Coronary artery (tissue), 2 donors: ENCODE data around the gene BTNL2.

ENCODE experiments used
- DNase-seq: peaks from one replicate; pipeline ENCODE4 v3.0.0-alpha.2; 2017; ENCODE audit warnings: low spot score
- H3K27ac ChIP-seq, 2 donors: fragments of 200-600 bp; sonication (generic); one replicate each; pipeline ENCODE4 v1.5.1; 2016 to 2019
- H3K4me3 ChIP-seq: fragments of 200-600 bp; sonication (generic); 2 replicates; pipeline ENCODE4 v1.5.1; 2016; ENCODE audit warnings: mild to moderate bottlenecking, moderate library complexity
- TF ChIP-seq, protein P1 (sequence below): fragments of 200-600 bp; sonication (generic); IDR thresholded peaks from one replicate; pipeline ENCODE4 v1.5.1; 2019; ENCODE audit warnings: antibody characterized with exemption

Gene BTNL2

DNA sequence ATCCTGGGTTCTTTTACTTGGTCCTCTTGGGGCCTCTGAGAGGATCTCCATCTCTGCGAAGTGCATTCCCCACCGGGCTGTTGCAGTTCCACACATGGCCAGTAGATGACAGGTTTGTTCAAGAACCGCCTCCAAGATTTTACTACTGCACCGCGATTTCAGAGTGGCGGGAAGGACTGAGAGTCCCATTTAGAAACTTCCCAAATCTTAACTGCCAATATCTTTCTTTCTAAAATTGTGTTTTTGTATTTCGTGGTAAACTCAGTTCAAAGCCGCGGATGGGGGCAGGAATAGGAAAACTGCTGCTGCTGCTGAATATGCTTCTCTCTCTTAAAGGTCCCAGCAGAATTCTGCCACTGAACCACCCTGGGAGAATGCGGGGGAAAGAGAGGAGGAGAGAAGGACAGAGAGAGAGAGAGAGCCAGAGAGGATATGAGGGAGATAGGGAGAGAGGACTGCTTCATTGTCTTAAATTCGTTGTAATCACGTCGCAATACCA, 8.6 kb upstream of the BTNL2 start:
- Histone ChIP-seq H3K4me3 (peak overlapping the region; percentile 22), H3K27ac (no peak overlapping the region)
- peak; percentile 81 for DNase-seq
- TF ChIP-seq, protein P1, sequence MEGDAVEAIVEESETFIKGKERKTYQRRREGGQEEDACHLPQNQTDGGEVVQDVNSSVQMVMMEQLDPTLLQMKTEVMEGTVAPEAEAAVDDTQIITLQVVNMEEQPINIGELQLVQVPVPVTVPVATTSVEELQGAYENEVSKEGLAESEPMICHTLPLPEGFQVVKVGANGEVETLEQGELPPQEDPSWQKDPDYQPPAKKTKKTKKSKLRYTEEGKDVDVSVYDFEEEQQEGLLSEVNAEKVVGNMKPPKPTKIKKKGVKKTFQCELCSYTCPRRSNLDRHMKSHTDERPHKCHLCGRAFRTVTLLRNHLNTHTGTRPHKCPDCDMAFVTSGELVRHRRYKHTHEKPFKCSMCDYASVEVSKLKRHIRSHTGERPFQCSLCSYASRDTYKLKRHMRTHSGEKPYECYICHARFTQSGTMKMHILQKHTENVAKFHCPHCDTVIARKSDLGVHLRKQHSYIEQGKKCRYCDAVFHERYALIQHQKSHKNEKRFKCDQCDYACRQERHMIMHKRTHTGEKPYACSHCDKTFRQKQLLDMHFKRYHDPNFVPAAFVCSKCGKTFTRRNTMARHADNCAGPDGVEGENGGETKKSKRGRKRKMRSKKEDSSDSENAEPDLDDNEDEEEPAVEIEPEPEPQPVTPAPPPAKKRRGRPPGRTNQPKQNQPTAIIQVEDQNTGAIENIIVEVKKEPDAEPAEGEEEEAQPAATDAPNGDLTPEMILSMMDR, result peak; percentile 96

DNA sequence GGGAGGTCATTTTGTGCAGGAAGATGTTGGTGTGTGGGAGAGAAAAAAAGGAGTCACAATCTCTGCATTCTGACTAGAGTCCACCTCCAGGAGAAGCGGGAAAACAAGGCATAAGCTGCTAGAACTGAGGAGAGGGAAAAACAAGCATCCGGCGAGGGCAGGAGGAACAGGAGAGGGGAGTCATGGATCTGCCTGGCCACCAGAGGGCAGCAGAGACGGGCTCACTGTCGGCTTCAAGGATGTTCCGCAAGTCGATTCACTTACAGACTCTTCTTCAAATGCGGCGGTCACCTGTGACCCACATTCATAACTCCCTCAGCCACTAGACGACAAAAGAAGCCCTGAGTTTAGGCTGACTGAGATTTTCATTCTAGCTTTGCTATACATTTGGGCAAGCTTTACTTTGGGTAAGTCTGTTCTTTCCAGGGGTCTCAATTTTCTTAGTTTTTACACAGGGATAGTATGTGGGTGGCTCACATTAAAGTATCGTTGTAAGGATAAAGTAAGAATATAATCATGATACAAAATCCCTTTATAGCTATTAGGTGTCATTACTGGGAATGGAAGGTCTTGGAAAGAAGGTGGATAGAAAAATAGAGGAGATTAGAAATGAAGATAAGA, 6.6 kb upstream of the BTNL2 start:
- no peak overlapping the region for H3K27ac ChIP-seq
- no peak overlapping the region for H3K4me3 ChIP-seq
- TF ChIP-seq, protein P1, result peak; percentile 90
- peak; percentile 81 for DNase-seq

DNA sequence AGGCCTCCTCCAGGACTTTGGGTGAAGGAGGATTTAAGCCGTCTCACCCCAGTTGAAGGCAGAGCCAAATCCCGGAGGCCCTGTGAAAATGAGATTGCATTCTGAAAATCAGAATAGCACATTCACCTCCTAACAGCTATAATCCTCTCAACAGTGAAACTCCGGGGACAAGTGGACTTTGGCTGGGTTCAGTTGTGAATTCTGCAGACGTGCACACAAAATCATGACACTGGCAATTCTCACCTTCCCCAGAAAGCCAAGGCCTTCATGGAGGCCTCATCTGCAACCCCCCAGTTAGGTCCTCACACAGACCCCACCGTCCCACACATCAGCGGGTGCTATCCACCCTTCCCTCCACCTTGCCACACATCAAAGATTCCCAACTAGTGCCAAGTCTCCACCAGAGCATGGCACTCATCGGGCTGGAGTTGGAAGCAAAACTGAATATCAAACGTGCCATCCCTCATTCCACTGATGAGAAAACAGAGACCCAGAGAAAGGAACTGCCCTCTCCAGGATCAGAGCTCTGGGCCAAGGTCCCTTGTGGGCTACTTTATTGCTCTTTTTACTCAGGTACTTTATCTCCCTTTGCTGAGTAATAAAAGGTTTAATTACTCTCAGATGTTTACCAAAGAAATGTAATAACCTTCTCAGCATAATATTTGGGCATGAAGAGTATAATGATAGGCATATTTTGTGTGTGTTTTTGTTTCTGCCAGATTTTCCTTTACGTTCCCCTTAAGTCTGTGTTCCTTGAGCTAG, 4.8 kb upstream of the BTNL2 start:
- H3K4me3 ChIP-seq, result no peak overlapping the region
- TF ChIP-seq, protein P1, result no peak
- no peak overlapping the region for H3K27ac ChIP-seq
- DNase-seq, result no peak

DNA sequence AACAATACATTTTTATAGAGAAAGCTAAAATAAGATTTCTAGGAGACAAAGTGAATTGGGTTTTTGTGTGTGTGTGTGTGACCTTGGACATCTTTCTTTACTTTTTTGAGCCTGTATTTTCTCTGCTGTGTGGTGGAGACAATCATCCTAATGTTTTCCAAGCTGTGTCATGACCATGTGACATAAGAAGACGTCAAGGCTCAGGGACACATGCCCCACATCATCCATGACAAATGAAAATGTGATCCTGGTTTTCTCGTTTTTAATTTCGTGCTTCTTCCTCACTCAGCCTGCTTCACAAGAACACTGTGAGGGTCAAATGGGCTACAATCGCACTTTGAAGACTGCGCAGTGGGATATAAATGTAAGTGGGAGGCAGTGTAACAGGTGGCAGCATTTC, 3.9 kb upstream of the BTNL2 start:
- no peak for DNase-seq
- H3K4me3 ChIP-seq, result no peak overlapping the region
- TF ChIP-seq, protein P1, result no peak
- no peak overlapping the region for H3K27ac ChIP-seq

DNA sequence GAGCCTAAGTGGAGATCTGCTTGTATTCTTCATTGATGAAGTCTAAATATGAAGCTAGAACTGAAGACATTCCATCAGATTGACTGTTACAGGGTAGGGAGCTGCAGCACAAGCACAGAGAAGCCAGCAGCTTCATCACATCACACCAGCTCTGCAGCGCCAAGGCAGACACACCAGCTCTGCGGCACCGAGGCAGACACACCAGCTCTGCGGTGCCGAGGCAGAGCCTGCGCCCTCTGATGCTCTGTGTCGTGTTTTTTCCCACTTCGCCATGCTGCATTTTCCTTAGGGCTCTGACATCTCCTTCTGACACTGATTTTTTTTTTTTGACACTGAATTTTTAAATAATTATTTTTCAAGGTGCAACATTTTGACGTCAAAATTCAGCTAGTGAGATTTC, 784 bp downstream of the BTNL2 start:
- TF ChIP-seq, protein P1, result no peak
- DNase-seq, result no peak
- no peak overlapping the region for H3K4me3 ChIP-seq
- no peak overlapping the region for H3K27ac ChIP-seq

DNA sequence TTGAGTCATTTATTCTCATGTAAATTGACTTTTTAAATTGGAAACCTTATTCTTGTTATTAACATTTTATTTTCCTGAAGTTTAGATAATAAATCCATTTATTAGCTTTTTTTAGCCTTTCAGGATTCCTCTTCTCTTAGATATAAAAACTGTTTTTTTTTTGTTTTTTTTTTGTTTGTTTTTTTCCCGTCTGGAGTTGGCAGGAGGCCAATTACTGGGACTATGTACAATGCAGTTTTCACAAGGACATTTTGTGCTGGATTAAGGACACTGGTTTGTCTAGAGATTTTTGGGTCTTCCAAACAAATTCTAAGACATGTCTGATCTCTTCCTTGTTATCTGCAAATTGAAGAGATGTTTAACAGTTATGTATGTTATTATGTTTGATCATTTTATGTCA, 1.3 kb downstream of the BTNL2 start:
- no peak overlapping the region for H3K4me3 ChIP-seq
- H3K27ac ChIP-seq, result no peak overlapping the region
- no peak for DNase-seq
- TF ChIP-seq, protein P1, result no peak

DNA sequence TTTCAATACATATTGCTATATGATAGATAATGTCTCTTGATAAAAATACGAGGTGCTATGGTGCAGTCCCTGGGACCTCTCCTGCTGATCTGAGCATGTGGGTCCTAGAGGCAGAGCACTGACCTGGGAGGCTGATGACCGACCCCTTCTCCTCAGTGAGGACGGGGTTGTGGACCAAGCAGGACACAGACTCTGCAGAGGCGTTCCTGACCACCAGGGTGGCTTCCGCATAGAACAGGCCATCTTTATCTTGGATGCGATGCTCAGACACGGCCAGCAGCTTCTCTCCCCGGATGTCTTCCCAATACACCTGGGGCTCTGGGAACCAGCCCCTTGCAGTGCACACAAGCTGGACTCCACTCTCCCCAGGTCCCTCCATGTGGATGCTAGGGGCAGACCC, 4.2 kb downstream of the BTNL2 start:
- no peak for DNase-seq
- Histone ChIP-seq H3K27ac (no peak overlapping the region), H3K4me3 (no peak overlapping the region)
- TF ChIP-seq, protein P1, result no peak
